GM23338 (cell line): ENCODE results near the gene G6PD.
"Not testable (repeated sequence)": the region's sequence is repeated elsewhere in the genome, so short reads cannot be mapped to it uniquely, and the experiment has no call there.

Source experiments
- CREB1 ChIP-seq: fragments of 250-450 bp; sonication (Bioruptor Pico); IDR thresholded peaks from 2 replicates; pipeline ENCODE4 v1.5.0; 2020; ENCODE audit warnings: low read depth, mild to moderate bottlenecking, moderate library complexity
- CTCF ChIP-seq, 2 experiments: fragments of 200-600 bp in 1 of 2; sonication (generic) in 1 of 2; conservative IDR thresholded peaks; 2 replicates each; pipeline versions ENCODE4 v1.5.1 to v1.6.1; 2016 to 2017; ENCODE audit warnings: antibody characterized with exemption in 2 of 2, low read depth in 2 of 2, mild to moderate bottlenecking in 2 of 2, moderate library complexity in 1 of 2
- ETS1 ChIP-seq: IDR thresholded peaks from 2 replicates; pipeline ENCODE4 v1.6.1; 2016; ENCODE audit warnings: antibody characterized with exemption
- EZH2 ChIP-seq: fragments of 200-600 bp; sonication (generic); IDR thresholded peaks from one replicate; pipeline ENCODE4 v1.8.0; 2017; ENCODE audit warnings: antibody characterized with exemption, mild to moderate bottlenecking, low read depth; ENCODE audit not compliant: unreplicated experiment
- EZH2phosphoT487 ChIP-seq: fragments of 200-600 bp; sonication (generic); IDR thresholded peaks from one replicate; pipeline ENCODE4 v1.8.1; 2018; ENCODE audit warnings: antibody characterized with exemption; ENCODE audit not compliant: unreplicated experiment
- JUNB ChIP-seq: IDR thresholded peaks from one replicate; pipeline ENCODE4 v1.6.1; 2016; ENCODE audit warnings: antibody characterized with exemption; ENCODE audit not compliant: unreplicated experiment
- NANOG ChIP-seq: IDR thresholded peaks from 2 replicates; pipeline ENCODE4 v1.6.1; 2016; ENCODE audit warnings: antibody characterized with exemption, borderline replicate concordance
- POLR2AphosphoS5 ChIP-seq: IDR thresholded peaks from 2 replicates; pipeline ENCODE4 v1.6.1; 2016; ENCODE audit warnings: antibody characterized with exemption, low read depth
- REST ChIP-seq: IDR thresholded peaks from one replicate; pipeline ENCODE4 v1.6.1; 2018; ENCODE audit warnings: antibody characterized with exemption; ENCODE audit not compliant: unreplicated experiment
- STAT1 ChIP-seq: IDR thresholded peaks from one replicate; pipeline ENCODE4 v1.6.1; 2016; ENCODE audit warnings: antibody characterized with exemption; ENCODE audit not compliant: unreplicated experiment
- ZNF114 ChIP-seq: fragments of 250-450 bp; sonication (Bioruptor Pico); IDR thresholded peaks from 2 replicates; pipeline ENCODE4 v1.5.0; 2020; ENCODE audit warnings: mild to moderate bottlenecking, moderate library complexity
- ZNF331 ChIP-seq: fragments of 250-450 bp; sonication (Bioruptor Pico); IDR thresholded peaks from 2 replicates; pipeline ENCODE4 v1.5.0; 2020; ENCODE audit warnings: low read depth, mild to moderate bottlenecking, moderate library complexity
- ZNF462 ChIP-seq: fragments of 250-450 bp; sonication (Bioruptor Pico); IDR thresholded peaks from 2 replicates; pipeline ENCODE4 v1.5.0; 2020; ENCODE audit warnings: mild to moderate bottlenecking, moderate library complexity

- not testable (repeated sequence) for TF ChIP-seq CTCF (conservative IDR thresholded peaks at IDR 0.05; ENCODE audit: low read depth in 2 of 2); CREB1 (CRISPR knock-in tag); EZH2; ZNF114; REST; STAT1; EZH2phosphoT487; ZNF331 (CRISPR knock-in tag); POLR2AphosphoS5; JUNB; ETS1; NANOG; ZNF462
These were observed 5.6 kb upstream of the G6PD start for GRCh38 chrX:154552112-154552806.
